ENCODE results near the gene OLFM1.
"Not testable (repeated sequence)": the region's sequence is repeated elsewhere in the genome, so short reads cannot be mapped to it uniquely, and the experiment has no call there.

OLFM1 gene

DNA sequence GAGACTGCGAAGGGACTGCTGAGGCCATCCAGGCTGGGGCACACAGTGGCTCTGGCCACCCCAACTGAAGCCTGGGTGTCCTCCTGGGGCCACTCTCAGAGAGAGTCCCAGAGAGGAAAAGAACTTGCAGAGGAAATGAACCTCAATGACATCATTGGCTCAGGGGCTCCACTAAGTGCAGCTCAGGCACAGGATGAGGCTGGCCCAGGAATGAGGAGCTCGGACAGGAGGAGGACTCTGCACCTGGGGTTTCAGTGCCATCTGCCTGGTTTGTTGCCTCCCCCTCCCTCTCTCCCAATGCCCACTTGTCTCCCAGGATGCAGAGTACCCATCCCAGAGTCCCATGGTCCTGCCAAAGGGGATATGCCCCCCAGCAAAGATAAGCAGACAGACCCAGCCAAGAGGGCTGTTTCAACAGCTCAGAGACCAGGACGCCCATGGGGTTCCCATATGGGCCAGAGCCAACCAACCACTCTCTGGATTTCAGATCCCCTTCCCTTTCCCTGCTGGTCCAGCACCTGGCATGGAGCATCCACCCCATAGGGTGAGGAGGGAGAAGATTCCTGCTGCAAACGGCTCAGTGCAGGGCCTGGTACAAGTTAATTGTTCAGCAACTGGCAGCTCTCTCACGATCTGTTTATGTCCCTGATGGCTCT, 26.9 kb upstream of the OLFM1 start:
- H3K4me3 ChIP-seq (ENCODE audit: low read length) = no peak overlapping the region
- TF ChIP-seq CTCF (IDR thresholded peaks at IDR 0.05; ENCODE audit: insufficient read depth, low read depth, low read length, missing control alignments) = no peak
- no peak for DNase-seq (ENCODE audit: low read depth)

GRCh38 chr9:135061441-135061840, 26.0 kb upstream of the OLFM1 start:
- no peak for TF ChIP-seq CTCF (IDR thresholded peaks at IDR 0.05; ENCODE audit: insufficient read depth, low read depth, low read length, missing control alignments)
- DNase-seq (ENCODE audit: low read depth) = no peak
- H3K4me3 ChIP-seq (ENCODE audit: low read length) = no peak overlapping the region

DNA sequence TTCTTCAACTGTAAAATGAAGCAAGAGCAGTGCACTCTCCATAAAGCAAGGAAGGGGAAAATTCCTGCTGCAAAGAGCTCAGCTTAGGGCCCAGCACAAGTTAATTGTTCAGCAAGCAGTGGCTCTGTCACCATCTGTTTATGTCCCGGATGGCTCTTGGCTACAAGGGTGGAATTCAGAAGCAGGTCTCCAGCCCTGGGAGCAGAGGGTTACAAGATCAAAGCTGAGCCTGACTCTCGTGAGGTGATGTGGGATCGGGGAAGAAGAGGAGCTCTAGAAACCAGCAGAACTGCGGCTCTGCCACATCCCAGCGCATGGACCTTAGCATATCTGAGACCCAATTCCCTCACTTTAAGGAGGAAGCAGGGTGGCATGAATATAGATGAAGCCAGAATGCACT, 25.2 kb upstream of the OLFM1 start:
- DNase-seq (ENCODE audit: low read depth) = no peak
- no peak for TF ChIP-seq CTCF (IDR thresholded peaks at IDR 0.05; ENCODE audit: insufficient read depth, low read depth, low read length, missing control alignments)
- H3K4me3 ChIP-seq (ENCODE audit: low read length) = no peak overlapping the region

GRCh38 chr9:135063466-135063865, 24.0 kb upstream of the OLFM1 start:
- DNase-seq (ENCODE audit: low read depth); H3K4me3 ChIP-seq (ENCODE audit: low read length): not testable (repeated sequence)

GRCh38 chr9:135063888-135064287, 23.6 kb upstream of the OLFM1 start:
- H3K4me3 ChIP-seq (ENCODE audit: low read length); DNase-seq (ENCODE audit: low read depth): not testable (repeated sequence)

DNA sequence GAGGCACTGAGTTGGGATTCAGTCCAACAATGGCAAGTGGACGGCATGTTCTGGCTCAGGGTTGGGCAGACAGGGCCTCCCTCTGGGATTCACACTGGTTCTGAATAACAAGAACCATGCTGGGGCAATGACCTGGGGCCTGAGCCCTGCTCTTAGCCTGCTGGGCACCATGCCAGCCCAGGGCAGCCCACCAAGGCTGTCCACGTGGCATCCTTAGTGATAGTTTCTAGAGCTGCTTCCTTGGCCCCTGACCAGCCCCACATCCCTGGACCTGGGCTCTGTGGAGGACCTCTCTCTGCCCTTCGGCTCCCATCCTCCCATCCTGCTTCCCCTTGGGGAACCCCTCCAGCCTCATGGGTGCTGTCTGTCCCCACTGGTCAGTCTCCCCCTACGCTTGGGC, 22.3 kb upstream of the OLFM1 start:
- H3K4me3 ChIP-seq (ENCODE audit: low read length) = no peak overlapping the region
- no peak for DNase-seq (ENCODE audit: low read depth)
- no peak for TF ChIP-seq CTCF (IDR thresholded peaks at IDR 0.05; ENCODE audit: insufficient read depth, low read depth, low read length, missing control alignments)

DNA sequence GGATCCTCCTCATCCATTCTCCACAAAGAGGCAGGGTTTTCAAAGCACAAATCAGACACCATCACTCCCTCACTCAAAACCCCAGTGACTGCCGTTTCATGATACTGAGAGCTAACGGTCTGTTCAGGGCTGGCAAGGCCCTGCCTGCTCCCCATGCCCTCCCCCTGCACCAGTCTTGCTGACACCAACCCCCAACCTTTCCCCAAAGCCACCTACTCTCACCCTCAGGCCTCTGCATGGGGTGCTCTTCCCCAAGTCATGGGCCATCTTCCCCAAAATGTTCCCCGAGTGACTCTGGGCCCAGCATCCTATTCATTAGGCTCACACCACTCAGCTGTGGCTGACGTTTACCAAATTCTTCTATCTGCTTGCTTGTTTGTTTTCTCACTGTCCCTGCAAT, 21.7 kb upstream of the OLFM1 start:
- TF ChIP-seq CTCF (IDR thresholded peaks at IDR 0.05; ENCODE audit: insufficient read depth, low read depth, low read length, missing control alignments) = no peak
- DNase-seq (ENCODE audit: low read depth) = no peak
- H3K4me3 ChIP-seq (ENCODE audit: low read length) = no peak overlapping the region

DNA sequence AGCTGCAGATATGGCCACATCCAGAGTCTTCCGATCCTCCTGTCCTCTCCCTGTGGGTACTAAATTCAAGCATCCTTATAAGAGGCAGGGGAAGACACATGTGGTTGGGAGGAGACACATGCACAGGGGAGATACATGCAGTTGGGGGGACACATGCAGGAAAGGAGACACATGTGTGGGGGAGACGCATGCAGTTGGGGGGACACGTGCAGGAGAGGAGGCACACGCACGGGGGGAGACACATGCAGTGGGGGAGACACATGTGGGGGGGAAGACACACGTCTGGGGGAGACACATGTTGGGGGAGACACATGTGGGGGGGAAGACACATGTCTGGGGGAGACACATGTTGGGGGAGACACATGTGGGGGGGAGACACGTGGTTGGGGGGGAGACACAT, 21.2 kb upstream of the OLFM1 start:
- no peak overlapping the region for H3K4me3 ChIP-seq (ENCODE audit: low read length)
- no peak for TF ChIP-seq CTCF (IDR thresholded peaks at IDR 0.05; ENCODE audit: insufficient read depth, low read depth, low read length, missing control alignments)
- DNase-seq (ENCODE audit: low read depth) = no peak

All from epithelial cell of esophagus (primary cell).